HL-60 (cell line): Measurements from ENCODE around the gene TMEM101.

ENCODE experiments used
- POLR2AphosphoS5 ChIP-seq: IDR thresholded peaks from 2 replicates; pipeline ENCODE4 v1.6.1; 2012; ENCODE audit warnings: low read depth
- SPI1 ChIP-seq: IDR thresholded peaks from 2 replicates; pipeline ENCODE4 v1.6.1; 2012; ENCODE audit warnings: low read depth, mild to moderate bottlenecking, borderline replicate concordance
- TF ChIP-seq, protein P1 (sequence below): IDR thresholded peaks from one replicate; pipeline ENCODE4 v1.5.1; 2011; ENCODE audit warnings: low read length, control low read depth, inconsistent platforms; ENCODE audit not compliant: insufficient read depth
- TF ChIP-seq, protein P2 (sequence below): IDR thresholded peaks from 2 replicates; pipeline ENCODE4 v1.6.1; 2012; ENCODE audit warnings: low read depth; ENCODE audit not compliant: insufficient replicate concordance

DNA sequence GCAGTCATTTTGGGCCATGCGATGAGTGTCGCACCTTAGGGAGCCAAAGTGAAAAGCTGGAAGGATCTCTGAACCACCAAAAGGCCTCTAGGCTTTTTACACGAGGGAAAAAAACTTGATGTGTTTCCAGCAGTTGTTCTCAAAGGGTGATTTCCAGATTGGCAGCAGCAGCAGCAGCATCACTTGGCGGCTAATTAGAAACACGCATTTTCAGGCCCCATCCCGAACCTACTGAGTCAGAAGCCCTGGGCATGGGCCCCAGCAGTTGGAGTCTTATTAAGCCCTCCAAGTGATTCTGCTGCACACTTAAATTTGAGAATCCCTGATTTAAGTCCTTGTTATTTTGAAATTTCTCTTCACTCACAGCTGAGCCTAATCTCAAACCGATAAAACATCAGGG is 35.8 kb downstream of the TMEM101 start:
- TF ChIP-seq, protein P1, sequence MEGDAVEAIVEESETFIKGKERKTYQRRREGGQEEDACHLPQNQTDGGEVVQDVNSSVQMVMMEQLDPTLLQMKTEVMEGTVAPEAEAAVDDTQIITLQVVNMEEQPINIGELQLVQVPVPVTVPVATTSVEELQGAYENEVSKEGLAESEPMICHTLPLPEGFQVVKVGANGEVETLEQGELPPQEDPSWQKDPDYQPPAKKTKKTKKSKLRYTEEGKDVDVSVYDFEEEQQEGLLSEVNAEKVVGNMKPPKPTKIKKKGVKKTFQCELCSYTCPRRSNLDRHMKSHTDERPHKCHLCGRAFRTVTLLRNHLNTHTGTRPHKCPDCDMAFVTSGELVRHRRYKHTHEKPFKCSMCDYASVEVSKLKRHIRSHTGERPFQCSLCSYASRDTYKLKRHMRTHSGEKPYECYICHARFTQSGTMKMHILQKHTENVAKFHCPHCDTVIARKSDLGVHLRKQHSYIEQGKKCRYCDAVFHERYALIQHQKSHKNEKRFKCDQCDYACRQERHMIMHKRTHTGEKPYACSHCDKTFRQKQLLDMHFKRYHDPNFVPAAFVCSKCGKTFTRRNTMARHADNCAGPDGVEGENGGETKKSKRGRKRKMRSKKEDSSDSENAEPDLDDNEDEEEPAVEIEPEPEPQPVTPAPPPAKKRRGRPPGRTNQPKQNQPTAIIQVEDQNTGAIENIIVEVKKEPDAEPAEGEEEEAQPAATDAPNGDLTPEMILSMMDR, result no peak
- no peak for TF ChIP-seq POLR2AphosphoS5
- TF ChIP-seq, protein P2, sequence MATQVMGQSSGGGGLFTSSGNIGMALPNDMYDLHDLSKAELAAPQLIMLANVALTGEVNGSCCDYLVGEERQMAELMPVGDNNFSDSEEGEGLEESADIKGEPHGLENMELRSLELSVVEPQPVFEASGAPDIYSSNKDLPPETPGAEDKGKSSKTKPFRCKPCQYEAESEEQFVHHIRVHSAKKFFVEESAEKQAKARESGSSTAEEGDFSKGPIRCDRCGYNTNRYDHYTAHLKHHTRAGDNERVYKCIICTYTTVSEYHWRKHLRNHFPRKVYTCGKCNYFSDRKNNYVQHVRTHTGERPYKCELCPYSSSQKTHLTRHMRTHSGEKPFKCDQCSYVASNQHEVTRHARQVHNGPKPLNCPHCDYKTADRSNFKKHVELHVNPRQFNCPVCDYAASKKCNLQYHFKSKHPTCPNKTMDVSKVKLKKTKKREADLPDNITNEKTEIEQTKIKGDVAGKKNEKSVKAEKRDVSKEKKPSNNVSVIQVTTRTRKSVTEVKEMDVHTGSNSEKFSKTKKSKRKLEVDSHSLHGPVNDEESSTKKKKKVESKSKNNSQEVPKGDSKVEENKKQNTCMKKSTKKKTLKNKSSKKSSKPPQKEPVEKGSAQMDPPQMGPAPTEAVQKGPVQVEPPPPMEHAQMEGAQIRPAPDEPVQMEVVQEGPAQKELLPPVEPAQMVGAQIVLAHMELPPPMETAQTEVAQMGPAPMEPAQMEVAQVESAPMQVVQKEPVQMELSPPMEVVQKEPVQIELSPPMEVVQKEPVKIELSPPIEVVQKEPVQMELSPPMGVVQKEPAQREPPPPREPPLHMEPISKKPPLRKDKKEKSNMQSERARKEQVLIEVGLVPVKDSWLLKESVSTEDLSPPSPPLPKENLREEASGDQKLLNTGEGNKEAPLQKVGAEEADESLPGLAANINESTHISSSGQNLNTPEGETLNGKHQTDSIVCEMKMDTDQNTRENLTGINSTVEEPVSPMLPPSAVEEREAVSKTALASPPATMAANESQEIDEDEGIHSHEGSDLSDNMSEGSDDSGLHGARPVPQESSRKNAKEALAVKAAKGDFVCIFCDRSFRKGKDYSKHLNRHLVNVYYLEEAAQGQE, result no peak
- TF ChIP-seq SPI1, result no peak
